ENCODE results near the gene HBEGF. TPM values are rescaled to one million over a fixed set of nuclear protein-coding genes. Genes with fewer than 3 reads are reported as not detected.
A peak's percentile ranks its signal among the peaks of the same experiment; 100 is the strongest.

HBEGF gene
- polyA plus RNA-seq, 1 donor (not counting 4 experiments of a cell fraction or from before 2014, with no cell fraction given) = 53.1 TPM

- dilution Hi-C loops (cut with MboI; ENCODE audit: extremely low pct_ligation_motif_present, low sequenced_read_pairs) = no loop called here
- Histone ChIP-seq H3K36me3 (ENCODE audit: control insufficient read depth in 2 of 2, extremely low read depth in 1 of 2, insufficient read depth in 2 of 2, low read length in 2 of 2) (no peaks in the 10 kb centered on the region), H3K9ac (ENCODE audit: control insufficient read depth, extremely low read depth, insufficient read depth, low read length) (no peak overlapping the region), H3K27me3 (ENCODE audit: control insufficient read depth, extremely low read depth, insufficient read depth, low read length) (no peaks in the 10 kb centered on the region), H3K79me2 (ENCODE audit: control insufficient read depth, insufficient read depth, low read length) (no peaks in the 10 kb centered on the region), H3K4me3 (ENCODE audit: control insufficient read depth in 2 of 3, extremely low read depth in 1 of 3, insufficient read depth in 2 of 3, low read depth in 1 of 3, low read length in 3 of 3) (no peak overlapping the region), H4K20me1 (ENCODE audit: control insufficient read depth, extremely low read depth, insufficient read depth, low read length) (no peaks in the 10 kb centered on the region), H3K9me3 (ENCODE audit: control insufficient read depth, low read depth, low read length) (no peaks in the 10 kb centered on the region), H3K4me2 (ENCODE audit: control insufficient read depth, extremely low read depth, insufficient read depth, low read depth, low read length) (no peak overlapping the region), H3K4me1 (ENCODE audit: control insufficient read depth, extremely low read depth, insufficient read depth, low read length) (no peaks in the 10 kb centered on the region), H3K9me1 (ENCODE audit: control insufficient read depth, extremely low read depth, insufficient read depth, low read length) (no peaks in the 10 kb centered on the region), H2AFZ (ENCODE audit: control insufficient read depth, low read length) (peak overlapping the region; percentile 46), H3K27ac (ENCODE audit: control insufficient read depth, insufficient read depth, low read length) (no peak overlapping the region)
- TF ChIP-seq CTCF (optimal IDR thresholded peaks at IDR 0.05 in 1 of 3, IDR thresholded peaks at IDR 0.05 in 1 of 3, conservative IDR thresholded peaks at IDR 0.05 in 1 of 3; ENCODE audit: extremely low read depth in 1 of 3, insufficient read depth in 2 of 3, low read length in 3 of 3) = peak; percentile 81 to 90 (median 85)
- TF ChIP-seq EZH2 (IDR thresholded peaks at IDR 0.05; ENCODE audit: low read length) = no peak
- peak; percentile 33 for DNase-seq (ENCODE audit: low read depth, low spot score)
- peak; percentile 71 for FAIRE-seq
Observed at GRCh38 chr5:140372971-140373487, 26.6 kb upstream of the HBEGF start.

- H3K9me1 ChIP-seq (ENCODE audit: control insufficient read depth, extremely low read depth, insufficient read depth, low read length) = no peaks in the 10 kb centered on the region
- H3K27ac ChIP-seq (ENCODE audit: control insufficient read depth, insufficient read depth, low read length) = no peak overlapping the region
- no peak overlapping the region for H3K4me3 ChIP-seq (ENCODE audit: control insufficient read depth in 2 of 3, extremely low read depth in 1 of 3, insufficient read depth in 2 of 3, low read depth in 1 of 3, low read length in 3 of 3)
- H2AFZ ChIP-seq (ENCODE audit: control insufficient read depth, low read length) = no peak overlapping the region
- FAIRE-seq (no peak), DNase-seq (ENCODE audit: low read depth, low spot score) (no peak)
- H3K9me3 ChIP-seq (ENCODE audit: control insufficient read depth, low read depth, low read length) = no peaks in the 10 kb centered on the region
- H3K36me3 ChIP-seq (ENCODE audit: control insufficient read depth in 2 of 2, extremely low read depth in 1 of 2, insufficient read depth in 2 of 2, low read length in 2 of 2) = no peaks in the 10 kb centered on the region
- H3K79me2 ChIP-seq (ENCODE audit: control insufficient read depth, insufficient read depth, low read length) = no peaks in the 10 kb centered on the region
- peaks cover 6% of the 10 kb centered on the region for H3K4me1 ChIP-seq (ENCODE audit: control insufficient read depth, extremely low read depth, insufficient read depth, low read length)
- no peak overlapping the region for H3K9ac ChIP-seq (ENCODE audit: control insufficient read depth, extremely low read depth, insufficient read depth, low read length)
- H3K27me3 ChIP-seq (ENCODE audit: control insufficient read depth, extremely low read depth, insufficient read depth, low read length) = no peaks in the 10 kb centered on the region
- no peak for TF ChIP-seq CTCF (optimal IDR thresholded peaks at IDR 0.05 in 1 of 3, IDR thresholded peaks at IDR 0.05 in 1 of 3, conservative IDR thresholded peaks at IDR 0.05 in 1 of 3; ENCODE audit: extremely low read depth in 1 of 3, insufficient read depth in 2 of 3, low read length in 3 of 3)
- no peak overlapping the region for H3K4me2 ChIP-seq (ENCODE audit: control insufficient read depth, extremely low read depth, insufficient read depth, low read depth, low read length)
- dilution Hi-C loops (cut with MboI; ENCODE audit: extremely low pct_ligation_motif_present, low sequenced_read_pairs) = no loop called here
- no peaks in the 10 kb centered on the region for H4K20me1 ChIP-seq (ENCODE audit: control insufficient read depth, extremely low read depth, insufficient read depth, low read length)
Observed at GRCh38 chr5:140371356-140372151, 25.2 kb upstream of the HBEGF start.

All from keratinocyte (primary cell).